ENCODE measurements around the gene VDR.

VDR gene

GRCh38 chr12:47899466-47899865 lies 5.3 kb downstream of the VDR start:
- no peak for DNase-seq
- in situ Hi-C loops (cut with MboI; ENCODE audit: low pct_unique_long_range_greater_than_20kb, low sequenced_read_pairs), result no loop called here

- in situ Hi-C loops (cut with MboI; ENCODE audit: low pct_unique_long_range_greater_than_20kb, low sequenced_read_pairs), result no loop called here
- no peak for DNase-seq
Measured at GRCh38 chr12:47896633-47897032, 8.2 kb downstream of the VDR start.

DNA sequence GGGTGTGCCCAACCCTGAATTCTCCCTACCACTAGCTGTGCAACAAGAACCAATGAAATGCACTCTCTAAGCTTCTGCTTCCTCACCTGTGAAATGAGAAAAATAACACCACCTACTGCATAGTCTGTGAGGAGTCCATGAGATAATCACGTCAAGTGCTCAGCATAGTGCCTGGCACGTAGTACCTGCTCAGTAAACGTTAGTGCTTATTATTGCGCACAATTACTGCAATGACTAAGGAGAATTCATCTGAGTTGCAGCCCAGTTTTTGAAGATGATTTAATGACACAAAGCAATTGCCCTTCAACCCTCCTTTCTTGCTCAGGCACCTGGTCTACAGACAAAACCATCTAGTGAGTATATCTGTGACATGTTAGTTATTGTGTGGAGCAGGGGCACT lies 8.8 kb downstream of the VDR start:
- in situ Hi-C loops (cut with MboI; ENCODE audit: low pct_unique_long_range_greater_than_20kb, low sequenced_read_pairs), result no loop called here
- DNase-seq, result no peak

DNA sequence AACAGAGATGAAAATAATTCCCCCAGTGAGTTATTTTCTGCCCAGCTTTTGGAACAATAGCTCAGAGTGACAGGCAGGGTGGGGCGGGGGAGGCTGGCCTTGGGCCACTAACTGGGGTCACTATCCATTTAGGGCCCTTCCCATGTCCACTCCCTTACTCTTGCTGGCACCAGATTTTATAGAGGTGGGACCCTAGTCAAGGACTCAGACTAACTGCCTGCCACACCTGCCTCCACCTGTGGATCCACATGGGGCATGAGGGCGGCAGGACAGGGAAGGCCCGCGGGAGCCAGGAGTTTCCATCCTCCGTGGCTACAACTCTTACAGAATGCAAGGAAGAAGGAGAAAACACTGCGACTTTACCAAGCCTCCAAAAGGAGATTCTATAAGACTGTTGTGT lies 10.1 kb downstream of the VDR start:
- DNase-seq, result no peak
- in situ Hi-C loops (cut with MboI; ENCODE audit: low pct_unique_long_range_greater_than_20kb, low sequenced_read_pairs), result no loop called here

DNA sequence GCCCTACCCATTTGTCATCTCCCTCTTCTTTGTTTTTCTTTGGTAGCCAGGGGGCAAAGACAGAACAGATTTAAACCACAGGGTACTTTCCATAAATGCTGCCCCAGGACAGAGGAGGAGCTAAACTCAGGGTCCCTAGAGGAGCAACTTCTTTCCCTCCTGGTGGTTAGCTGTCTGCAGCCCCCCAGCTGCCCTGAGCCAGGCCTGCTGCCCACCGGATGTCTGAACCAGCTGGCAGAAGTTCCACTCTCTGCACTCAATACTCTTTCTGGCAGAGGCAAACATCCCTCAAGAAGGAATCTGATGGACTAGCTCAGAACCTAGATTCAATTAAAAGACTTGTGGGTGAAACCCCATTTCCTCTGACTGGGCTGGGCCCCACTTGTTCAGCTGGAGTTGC lies 10.7 kb downstream of the VDR start:
- no peak for DNase-seq
- in situ Hi-C loops (cut with MboI; ENCODE audit: low pct_unique_long_range_greater_than_20kb, low sequenced_read_pairs), result no loop called here

DNA sequence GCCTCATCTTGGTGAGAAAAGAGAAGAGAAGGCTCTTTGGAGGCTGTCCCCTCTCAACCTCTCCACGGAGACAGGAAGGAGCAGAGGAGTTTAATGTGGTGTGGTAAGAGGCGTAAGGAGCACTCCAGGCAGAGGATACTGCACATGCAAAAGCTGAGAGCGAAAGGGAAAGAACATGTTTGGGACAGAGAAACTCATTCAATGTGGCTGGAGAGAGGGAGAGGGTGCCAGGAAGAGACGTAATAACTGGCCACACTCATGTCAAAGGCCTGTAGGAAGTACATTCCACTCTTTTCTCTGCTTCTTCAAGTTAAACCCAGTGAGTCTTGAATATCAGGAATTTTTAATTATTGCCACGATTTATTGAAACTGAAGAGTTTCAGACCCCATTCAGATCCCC lies 12.0 kb downstream of the VDR start:
- DNase-seq, result no peak
- in situ Hi-C loops (cut with MboI; ENCODE audit: low pct_unique_long_range_greater_than_20kb, low sequenced_read_pairs), result no loop called here

- DNase-seq, result no peak
- in situ Hi-C loops (cut with MboI; ENCODE audit: low pct_unique_long_range_greater_than_20kb, low sequenced_read_pairs), result no loop called here
Measured at GRCh38 chr12:47891356-47891755, 13.4 kb downstream of the VDR start.

DNA sequence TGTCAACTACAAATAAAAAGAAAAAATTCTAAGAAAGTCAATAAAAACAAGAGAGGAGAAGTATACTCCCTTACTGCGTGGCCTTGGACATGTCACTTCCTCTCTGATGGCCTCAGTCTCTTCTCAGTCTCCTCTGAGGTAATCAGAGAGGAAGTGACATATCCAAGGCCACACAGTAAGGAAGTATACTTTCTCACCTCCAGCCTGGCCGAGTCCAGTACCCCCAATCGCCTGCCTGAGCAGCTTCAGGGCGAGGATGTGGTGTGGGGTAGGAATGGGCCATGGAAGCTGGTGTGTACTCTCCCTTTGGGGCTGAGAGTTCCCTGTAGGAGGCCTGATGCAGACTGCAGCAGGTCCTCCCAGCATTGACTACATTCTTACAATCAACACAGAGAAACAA lies 15.8 kb downstream of the VDR start:
- DNase-seq, result peak; percentile 37
- in situ Hi-C loops (cut with MboI; ENCODE audit: low pct_unique_long_range_greater_than_20kb, low sequenced_read_pairs), result no loop called here

DNA sequence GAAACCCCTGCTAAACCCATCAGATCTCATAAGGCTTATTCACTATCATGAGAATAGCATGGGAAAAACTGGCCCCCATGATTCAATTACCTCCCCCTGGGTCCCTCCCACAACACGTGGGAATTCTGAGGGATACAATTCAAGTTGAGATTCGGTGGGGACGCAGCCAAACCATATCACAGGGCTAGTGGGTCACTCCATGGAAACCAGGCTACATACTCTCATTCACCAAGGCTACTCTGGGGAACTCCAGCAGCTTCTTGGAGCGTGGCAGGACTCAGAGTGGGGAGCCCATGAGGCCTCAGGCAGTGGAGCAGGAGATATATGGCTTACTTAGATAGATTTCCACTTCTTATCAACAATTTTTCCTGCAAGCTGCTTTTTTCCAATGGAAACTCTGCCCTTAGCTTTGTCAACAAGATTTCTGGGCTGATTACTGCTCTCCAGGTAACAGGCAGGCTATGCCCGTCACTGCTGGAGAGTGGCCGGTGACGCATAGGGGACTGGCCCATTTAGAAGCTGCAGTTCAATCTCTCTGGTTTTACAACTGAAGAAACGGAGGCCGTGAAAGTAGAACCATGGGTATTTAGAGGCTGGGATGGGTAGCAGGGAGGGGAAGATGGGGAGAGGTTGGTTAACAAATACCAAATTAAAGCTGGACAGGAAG lies 16.5 kb downstream of the VDR start:
- in situ Hi-C loops (cut with MboI; ENCODE audit: low pct_unique_long_range_greater_than_20kb, low sequenced_read_pairs), result no loop called here
- DNase-seq, result no peak

DNA sequence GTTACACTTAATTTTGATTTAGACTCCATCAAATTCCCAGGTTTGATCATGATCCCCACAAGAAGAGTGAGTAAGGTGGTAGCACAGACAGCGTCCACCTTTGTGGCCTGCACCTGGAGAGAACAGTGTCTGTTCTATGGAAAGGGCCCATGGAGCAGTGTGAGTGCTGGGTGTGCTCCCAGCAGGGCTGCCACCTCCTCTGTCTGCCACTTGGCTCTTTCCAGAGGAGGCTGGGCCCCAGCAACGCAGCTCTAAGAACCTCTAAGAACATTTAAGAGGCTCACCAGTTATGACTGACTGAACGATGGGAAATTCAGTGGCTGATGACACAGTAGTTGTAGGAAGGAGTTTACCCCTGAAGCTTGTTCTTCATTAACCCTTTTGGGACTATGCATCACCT lies 17.3 kb downstream of the VDR start:
- in situ Hi-C loops (cut with MboI; ENCODE audit: low pct_unique_long_range_greater_than_20kb, low sequenced_read_pairs), result no loop called here
- DNase-seq, result no peak

- no peak for DNase-seq
- in situ Hi-C loops (cut with MboI; ENCODE audit: low pct_unique_long_range_greater_than_20kb, low sequenced_read_pairs), result no loop called here
Measured at GRCh38 chr12:47886510-47887240, 18.1 kb downstream of the VDR start.

- no peak for DNase-seq
- in situ Hi-C loops (cut with MboI; ENCODE audit: low pct_unique_long_range_greater_than_20kb, low sequenced_read_pairs), result no loop called here
Measured at GRCh38 chr12:47885566-47885965, 19.2 kb downstream of the VDR start.

DNA sequence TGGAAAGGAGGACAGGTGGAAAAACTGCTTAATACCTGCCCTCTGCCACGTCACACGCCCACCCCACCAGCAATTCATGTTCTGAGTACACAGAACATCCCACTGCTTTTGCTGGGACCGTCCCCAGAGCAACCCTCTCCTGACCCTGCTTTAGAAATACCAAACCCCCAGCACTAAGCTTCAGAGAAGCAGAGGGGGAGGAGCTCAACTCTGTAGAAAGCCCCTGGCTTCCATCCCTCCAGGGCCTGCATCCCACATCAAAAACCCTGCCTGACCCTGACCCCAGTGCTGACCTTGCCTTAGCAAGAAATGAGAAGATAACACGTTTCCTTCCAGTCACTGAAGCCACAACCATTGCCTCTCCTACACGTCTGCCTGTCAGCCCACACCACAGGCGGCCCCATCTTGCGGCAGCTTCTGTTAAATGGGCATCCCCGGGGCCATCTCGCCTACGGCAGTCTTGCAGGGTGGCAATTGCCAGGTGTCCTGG lies 19.7 kb downstream of the VDR start:
- DNase-seq, result no peak
- in situ Hi-C loops (cut with MboI; ENCODE audit: low pct_unique_long_range_greater_than_20kb, low sequenced_read_pairs), result no loop called here

GRCh38 chr12:47884501-47884900 lies 20.3 kb downstream of the VDR start:
- in situ Hi-C loops (cut with MboI; ENCODE audit: low pct_unique_long_range_greater_than_20kb, low sequenced_read_pairs), result no loop called here
- no peak for DNase-seq

GRCh38 chr12:47883663-47884195 lies 21.1 kb downstream of the VDR start:
- in situ Hi-C loops (cut with MboI; ENCODE audit: low pct_unique_long_range_greater_than_20kb, low sequenced_read_pairs), result no loop called here
- DNase-seq, result no peak

DNA sequence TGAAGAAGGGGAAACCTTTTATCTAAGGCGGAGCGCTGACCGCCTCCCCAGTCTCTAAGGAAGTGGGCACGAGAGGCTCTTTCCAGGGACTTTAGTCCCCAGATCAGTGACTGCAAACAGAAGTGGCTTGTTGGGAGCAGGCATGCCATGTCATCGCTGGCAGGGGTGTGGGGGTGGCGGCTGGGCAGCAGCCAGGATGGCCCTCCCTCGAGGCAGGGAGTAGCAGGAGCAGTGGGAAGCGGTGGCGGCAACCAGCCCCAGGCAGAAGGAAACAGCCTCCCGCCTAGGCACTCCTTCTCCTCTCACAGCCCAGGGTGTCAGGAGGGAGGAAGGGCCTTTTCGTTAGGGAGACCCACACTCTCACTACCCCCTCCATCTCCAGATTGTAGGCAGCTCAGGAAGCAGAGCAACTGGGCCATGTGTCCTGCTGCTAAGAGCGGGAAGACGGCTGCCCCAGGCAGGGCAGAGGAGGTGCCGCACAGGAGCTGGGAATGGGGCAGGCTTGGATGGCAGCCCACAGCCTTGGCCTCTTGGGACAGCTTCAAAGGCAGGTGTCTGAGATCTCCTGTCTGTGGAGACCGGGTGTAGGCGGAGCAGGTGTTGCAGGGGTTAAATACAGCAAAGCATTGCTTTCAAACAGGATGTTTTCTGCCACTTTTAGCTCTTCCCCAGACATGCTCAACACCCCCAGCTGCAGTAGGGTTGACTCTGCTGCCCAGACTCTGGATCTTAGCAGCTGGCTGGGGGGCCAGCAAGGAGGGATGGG lies 21.8 kb downstream of the VDR start:
- no peak for DNase-seq

GRCh38 chr12:47881826-47882427 lies 22.9 kb downstream of the VDR start:
- in situ Hi-C loops (cut with MboI; ENCODE audit: low pct_unique_long_range_greater_than_20kb, low sequenced_read_pairs), result no loop called here
- DNase-seq, result no peak

More for the DNA sequence above, 21.8 kb downstream of the VDR start:
- in situ Hi-C loops (cut with MboI; ENCODE audit: low pct_unique_long_range_greater_than_20kb, low sequenced_read_pairs), result no loop called here

DNA sequence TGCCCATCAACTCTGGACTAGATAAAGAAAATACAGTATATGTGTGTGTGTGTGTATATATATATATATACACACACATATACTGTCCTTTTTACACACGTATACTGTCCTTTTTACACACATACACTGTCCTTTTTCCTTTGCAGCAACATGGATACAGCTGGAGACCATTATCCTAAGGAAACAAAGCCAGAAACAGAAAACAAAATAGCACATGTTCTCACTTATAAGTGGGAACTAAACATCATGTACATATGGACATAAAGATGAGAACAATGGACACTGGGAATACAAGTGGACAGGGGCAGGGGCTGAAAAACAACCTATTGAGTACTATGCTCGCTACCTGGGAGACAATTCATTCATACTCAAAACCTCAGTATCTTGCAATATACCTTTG lies 23.7 kb downstream of the VDR start:
- in situ Hi-C loops (cut with MboI; ENCODE audit: low pct_unique_long_range_greater_than_20kb, low sequenced_read_pairs), result no loop called here
- no peak for DNase-seq

- in situ Hi-C loops (cut with MboI; ENCODE audit: low pct_unique_long_range_greater_than_20kb, low sequenced_read_pairs), result no loop called here
- no peak for DNase-seq
Measured at GRCh38 chr12:47878918-47879481, 25.8 kb downstream of the VDR start.

Data from KBM-7 (cell line).